ENCODE results near the gene KYNU.

- TF ChIP-seq CTCF (IDR thresholded peaks at IDR 0.05) (no peak), EZH2phosphoT487 (IDR thresholded peaks at IDR 0.05) (no peak), EZH2 (IDR thresholded peaks at IDR 0.05) (no peak)
Measured at GRCh38 chr2:142987044-142987443, 109.6 kb downstream of the KYNU start.

Data from neural progenitor cell (in vitro differentiated cells).